A673 (cell line): ENCODE data around the gene MAX. TPM values are rescaled to one million over a fixed set of nuclear protein-coding genes. Genes with fewer than 3 reads are reported as not detected.

Experiments used
- BruUV-seq: library from RNA; stranded (reverse); fragments of 400-500 nt; replicated peaks from 2 replicates; lab custom pipeline; 2021; lab: Mats Ljungman, UMichigan
- CTCF ChIA-PET: fragments of 300-600 bp; sonication (Branson Sonifier 250); formaldehyde crosslinking; loops from one replicate; lab custom pipeline; 2022; ENCODE audit warnings: antibody characterized with exemption; lab: Charles Lee
- POLR2A ChIA-PET: fragments of 300-600 bp; sonication (Branson Sonifier 250); formaldehyde crosslinking; loops from one replicate; lab custom pipeline; 2022; ENCODE audit warnings: antibody characterized with exemption; ENCODE audit not compliant: low non-redundant PET; lab: Charles Lee
- DNase-seq: peaks from one replicate; pipeline ENCODE4 v3.0.0-alpha.2; 2015; ENCODE audit warnings: low spot score
- H3K27ac ChIP-seq: fragments of 200-600 bp; sonication (generic); 2 replicates; pipeline ENCODE4 v1.5.1; 2016; ENCODE audit warnings: mixed run types, low read depth, mild to moderate bottlenecking, mixed read lengths, antibody characterized with exemption, low read length; ENCODE audit not compliant: poor library complexity, severe bottlenecking
- H3K27me3 ChIP-seq: fragments of 200-600 bp; sonication (generic); replicated peaks from 2 replicates; pipeline ENCODE4 v1.6.1; 2017; ENCODE audit warnings: mixed run types, low read depth, mild to moderate bottlenecking, mixed read lengths, antibody characterized with exemption, low read length; ENCODE audit not compliant: insufficient read depth, poor library complexity
- H3K36me3 ChIP-seq: fragments of 200-600 bp; sonication (generic); 2 replicates; pipeline ENCODE4 v1.6.1; 2016; ENCODE audit warnings: mixed run types, mild to moderate bottlenecking, mixed read lengths, antibody characterized with exemption, low read length; ENCODE audit not compliant: insufficient read depth, poor library complexity, severe bottlenecking
- H3K4me1 ChIP-seq: fragments of 200-600 bp; sonication (generic); 2 replicates; pipeline ENCODE4 v1.6.1; 2017; ENCODE audit warnings: mixed run types, mild to moderate bottlenecking, mixed read lengths, antibody characterized with exemption, low read length; ENCODE audit not compliant: insufficient read depth, poor library complexity, severe bottlenecking
- H3K4me3 ChIP-seq: fragments of 200-600 bp; sonication (generic); 2 replicates; pipeline ENCODE4 v1.5.1; 2016; ENCODE audit warnings: low read depth, mixed run types, mild to moderate bottlenecking, mixed read lengths, low read length; ENCODE audit not compliant: poor library complexity, severe bottlenecking
- H3K9me3 ChIP-seq: fragments of 200-600 bp; sonication (generic); 2 replicates; pipeline ENCODE4 v1.6.1; 2016; ENCODE audit warnings: mixed run types, low read depth, mild to moderate bottlenecking, mixed read lengths, antibody characterized with exemption, low read length; ENCODE audit not compliant: poor library complexity, severe bottlenecking
- EZH2 ChIP-seq: fragments of 200-600 bp; sonication (generic); IDR thresholded peaks from 2 replicates; pipeline ENCODE4 v1.6.1; 2017; ENCODE audit warnings: borderline replicate concordance, low read depth, mild to moderate bottlenecking, mixed read lengths, antibody characterized with exemption, low read length; ENCODE audit not compliant: poor library complexity, severe bottlenecking
- intact Hi-C: fragments of 100-400 bp; cut with micrococcal nuclease; formaldehyde crosslinking; loops from one replicate; pipeline ENCODE4 v1.10.0; 2022; ENCODE audit not compliant: unreplicated experiment
- total RNA-seq: library from RNA; stranded (reverse); gene quantifications from 2 replicates; pipeline ENCODE4 v1.2.3, GENCODE V29; 2021
- TF ChIP-seq, protein P1 (sequence below): fragments of 300-800, 200-600 bp; sonication (generic); conservative IDR thresholded peaks from 2 replicates; pipeline ENCODE4 v1.5.1; 2017; ENCODE audit warnings: low read depth, mild to moderate bottlenecking, antibody characterized with exemption, low read length, moderate library complexity, mixed read lengths

Gene MAX
- total RNA-seq, 1 experiment from 2014 or later, result 81.2 TPM

DNA sequence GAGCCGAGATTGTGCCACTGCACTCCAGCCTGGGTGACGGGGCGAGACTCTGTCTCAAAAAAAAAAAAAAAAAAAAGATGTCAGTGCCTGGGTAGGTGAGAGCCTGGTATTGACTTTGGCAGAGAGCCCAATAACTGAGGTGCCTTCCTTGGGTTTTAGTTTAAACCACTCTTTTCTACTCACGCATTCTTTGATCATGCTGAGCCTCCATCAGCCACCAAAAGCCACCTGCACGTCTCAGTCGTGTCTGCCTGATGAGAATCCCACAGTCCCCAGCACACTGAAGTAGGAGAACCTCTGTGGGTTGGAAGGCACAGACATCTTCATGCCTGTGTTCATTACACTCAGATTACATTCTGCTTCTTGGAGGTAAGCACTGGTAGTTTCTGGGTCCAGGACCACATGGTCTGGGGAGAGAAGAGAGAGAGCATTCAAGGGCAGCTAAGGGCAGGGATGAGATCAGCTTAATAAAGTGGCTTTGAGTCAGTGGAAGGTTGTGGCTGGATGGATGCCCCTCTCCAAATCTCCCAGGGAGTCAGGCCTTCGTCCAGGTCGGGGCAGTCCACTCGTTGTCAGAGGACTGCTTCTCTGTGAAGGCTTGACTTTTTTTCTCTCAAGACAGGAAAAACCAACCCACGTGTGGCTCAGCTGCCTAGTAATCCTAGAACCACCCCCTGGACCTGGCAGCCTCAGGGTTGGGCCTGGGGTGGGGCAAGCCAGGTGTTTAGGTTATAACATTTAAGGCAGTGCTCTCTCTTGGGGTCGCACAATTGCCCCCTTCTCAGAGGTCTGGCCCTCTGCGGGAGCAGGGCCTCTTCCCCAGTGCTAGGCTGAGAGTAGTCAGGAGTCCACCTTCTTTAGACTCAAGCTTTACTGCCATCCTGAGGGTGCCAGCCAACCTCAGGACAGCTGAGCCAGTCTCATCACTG, 32.6 kb upstream of the MAX start:
- Histone ChIP-seq H3K27me3 (no peaks in the 10 kb centered on the region), H3K27ac (no peak overlapping the region), H3K4me3 (no peak overlapping the region), H3K9me3 (no peaks in the 10 kb centered on the region), H3K36me3 (no peaks in the 10 kb centered on the region), H3K4me1 (no peaks in the 10 kb centered on the region)
- ChIA-PET CTCF (no interaction called here), POLR2A (no interaction called here)
- no peak for DNase-seq
- intact Hi-C loops, result no loop called here
- no TSS peak for BruUV-seq
- TF ChIP-seq EZH2, result no peak
- TF ChIP-seq, protein P1, sequence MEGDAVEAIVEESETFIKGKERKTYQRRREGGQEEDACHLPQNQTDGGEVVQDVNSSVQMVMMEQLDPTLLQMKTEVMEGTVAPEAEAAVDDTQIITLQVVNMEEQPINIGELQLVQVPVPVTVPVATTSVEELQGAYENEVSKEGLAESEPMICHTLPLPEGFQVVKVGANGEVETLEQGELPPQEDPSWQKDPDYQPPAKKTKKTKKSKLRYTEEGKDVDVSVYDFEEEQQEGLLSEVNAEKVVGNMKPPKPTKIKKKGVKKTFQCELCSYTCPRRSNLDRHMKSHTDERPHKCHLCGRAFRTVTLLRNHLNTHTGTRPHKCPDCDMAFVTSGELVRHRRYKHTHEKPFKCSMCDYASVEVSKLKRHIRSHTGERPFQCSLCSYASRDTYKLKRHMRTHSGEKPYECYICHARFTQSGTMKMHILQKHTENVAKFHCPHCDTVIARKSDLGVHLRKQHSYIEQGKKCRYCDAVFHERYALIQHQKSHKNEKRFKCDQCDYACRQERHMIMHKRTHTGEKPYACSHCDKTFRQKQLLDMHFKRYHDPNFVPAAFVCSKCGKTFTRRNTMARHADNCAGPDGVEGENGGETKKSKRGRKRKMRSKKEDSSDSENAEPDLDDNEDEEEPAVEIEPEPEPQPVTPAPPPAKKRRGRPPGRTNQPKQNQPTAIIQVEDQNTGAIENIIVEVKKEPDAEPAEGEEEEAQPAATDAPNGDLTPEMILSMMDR, result no peak

DNA sequence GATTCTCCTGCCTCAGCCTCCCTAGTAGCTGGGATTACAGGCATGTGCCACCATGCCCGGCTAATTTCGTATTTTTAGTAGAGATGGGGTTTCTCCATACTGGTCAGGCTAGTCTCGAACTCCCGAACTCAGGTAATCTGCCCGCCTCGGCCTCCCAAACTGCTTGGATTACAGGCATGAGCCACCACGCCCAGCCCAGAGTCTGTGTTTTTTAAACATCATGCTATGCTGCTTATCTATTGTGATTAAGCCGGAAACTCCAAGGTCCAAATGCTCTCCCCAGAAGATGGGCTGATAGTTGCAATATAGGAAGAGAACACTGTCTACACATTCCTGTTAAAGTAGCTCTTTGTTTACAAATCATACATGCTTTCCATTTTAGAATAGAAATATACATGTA, 30.5 kb upstream of the MAX start:
- ChIA-PET CTCF (no interaction called here), POLR2A (no interaction called here)
- Histone ChIP-seq H3K4me1 (no peaks in the 10 kb centered on the region), H3K27me3 (no peaks in the 10 kb centered on the region), H3K36me3 (no peaks in the 10 kb centered on the region), H3K4me3 (no peak overlapping the region), H3K27ac (no peak overlapping the region), H3K9me3 (no peaks in the 10 kb centered on the region)
- no peak for DNase-seq
- intact Hi-C loops, result no loop called here
- TF ChIP-seq, protein P1, result no peak
- TF ChIP-seq EZH2, result no peak
- no TSS peak for BruUV-seq

GRCh38 chr14:65131301-65131701, 29.0 kb upstream of the MAX start:
- no TSS peak for BruUV-seq
- no peak overlapping the region for H3K27ac ChIP-seq
- no peak for DNase-seq
- no peaks in the 10 kb centered on the region for H3K36me3 ChIP-seq
- no peaks in the 10 kb centered on the region for H3K27me3 ChIP-seq
- H3K4me3 ChIP-seq, result no peak overlapping the region
- ChIA-PET CTCF (no interaction called here), POLR2A (no interaction called here)
- H3K4me1 ChIP-seq, result no peaks in the 10 kb centered on the region
- H3K9me3 ChIP-seq, result no peaks in the 10 kb centered on the region
- intact Hi-C loops, result no loop called here
- TF ChIP-seq, protein P1, result no peak
- no peak for TF ChIP-seq EZH2
